ENCODE data around the gene NELFE.
"Not testable (repeated sequence)": the region's sequence is repeated elsewhere in the genome, so short reads cannot be mapped to it uniquely, and the experiment has no call there.

The NELFE gene

GRCh38 chr6:31948753-31949413 lies 9.9 kb downstream of the NELFE start:
- no peak for DNase-seq

GRCh38 chr6:31948306-31948705 lies 10.5 kb downstream of the NELFE start:
- no peak for DNase-seq

DNA sequence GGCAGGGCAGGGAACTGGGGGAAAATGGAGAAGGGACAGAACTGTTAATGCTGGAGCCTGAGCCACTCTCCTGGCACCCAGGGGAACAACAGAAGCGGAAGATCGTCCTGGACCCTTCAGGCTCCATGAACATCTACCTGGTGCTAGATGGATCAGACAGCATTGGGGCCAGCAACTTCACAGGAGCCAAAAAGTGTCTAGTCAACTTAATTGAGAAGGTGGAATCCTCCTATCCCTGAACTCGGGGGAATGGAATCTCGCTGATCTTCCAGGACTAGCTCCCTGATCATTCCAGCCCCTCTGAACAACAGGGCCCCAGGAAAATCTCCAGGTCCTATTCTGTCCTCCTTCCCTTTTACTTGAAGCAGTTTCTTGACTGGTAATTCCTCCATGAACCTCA lies 10.9 kb downstream of the NELFE start:
- no peak for DNase-seq

DNA sequence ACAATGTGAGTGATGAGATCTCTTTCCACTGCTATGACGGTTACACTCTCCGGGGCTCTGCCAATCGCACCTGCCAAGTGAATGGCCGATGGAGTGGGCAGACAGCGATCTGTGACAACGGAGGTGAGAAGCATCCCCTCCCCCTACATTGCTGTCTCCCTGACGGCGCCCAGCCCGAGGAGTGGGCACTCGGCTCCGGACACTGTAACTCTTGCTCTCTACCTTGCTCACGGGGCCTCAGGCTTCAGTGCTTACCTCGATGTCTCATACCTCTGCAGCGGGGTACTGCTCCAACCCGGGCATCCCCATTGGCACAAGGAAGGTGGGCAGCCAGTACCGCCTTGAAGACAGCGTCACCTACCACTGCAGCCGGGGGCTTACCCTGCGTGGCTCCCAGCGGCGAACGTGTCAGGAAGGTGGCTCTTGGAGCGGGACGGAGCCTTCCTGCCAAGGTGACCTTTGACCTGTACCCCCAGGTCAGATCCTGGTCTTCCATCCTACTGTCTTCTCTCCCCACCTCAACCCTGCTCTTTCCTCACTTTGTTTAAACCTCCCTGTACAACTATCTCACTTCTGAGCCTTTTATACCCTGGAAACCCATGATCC lies 11.6 kb downstream of the NELFE start:
- no peak for DNase-seq

GRCh38 chr6:31946370-31946885 lies 12.3 kb downstream of the NELFE start:
- no peak for DNase-seq

DNA sequence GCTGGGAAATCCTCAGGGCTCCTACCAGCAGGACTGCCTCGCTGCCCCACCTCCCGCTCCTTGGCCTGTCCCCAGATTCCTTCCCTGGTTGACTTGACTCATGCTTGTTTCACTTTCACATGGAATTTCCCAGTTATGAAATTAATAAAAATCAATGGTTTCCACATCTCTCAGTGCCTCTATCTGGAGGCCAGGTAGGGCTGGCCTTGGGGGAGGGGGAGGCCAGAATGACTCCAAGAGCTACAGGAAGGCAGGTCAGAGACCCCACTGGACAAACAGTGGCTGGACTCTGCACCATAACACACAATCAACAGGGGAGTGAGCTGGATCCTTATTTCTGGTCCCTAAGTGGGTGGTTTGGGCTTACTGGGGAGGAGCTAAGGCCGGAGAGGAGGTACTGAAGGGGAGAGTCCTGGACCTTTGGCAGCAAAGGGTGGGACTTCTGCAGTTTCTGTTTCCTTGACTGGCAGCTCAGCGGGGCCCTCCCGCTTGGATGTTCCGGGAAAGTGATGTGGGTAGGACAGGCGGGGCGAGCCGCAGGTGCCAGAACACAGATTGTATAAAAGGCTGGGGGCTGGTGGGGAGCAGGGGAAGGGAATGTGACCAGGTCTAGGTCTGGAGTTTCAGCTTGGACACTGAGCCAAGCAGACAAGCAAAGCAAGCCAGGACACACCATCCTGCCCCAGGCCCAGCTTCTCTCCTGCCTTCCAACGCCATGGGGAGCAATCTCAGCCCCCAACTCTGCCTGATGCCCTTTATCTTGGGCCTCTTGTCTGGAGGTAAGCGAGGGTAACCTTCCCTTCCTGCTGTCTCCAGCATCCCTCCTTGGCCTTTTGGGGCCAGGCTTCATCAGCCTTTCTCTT lies 13.0 kb downstream of the NELFE start, which contains the start of gene CFB:
TSS of gene CFB (plus strand) at position 589 of the 863 bp plus-strand sequence. CDS start at position 716, 127 bp downstream.
- no peak for DNase-seq

- DNase-seq: no peak
These were observed 13.6 kb downstream of the NELFE start for GRCh38 chr6:31945154-31945506.

DNA sequence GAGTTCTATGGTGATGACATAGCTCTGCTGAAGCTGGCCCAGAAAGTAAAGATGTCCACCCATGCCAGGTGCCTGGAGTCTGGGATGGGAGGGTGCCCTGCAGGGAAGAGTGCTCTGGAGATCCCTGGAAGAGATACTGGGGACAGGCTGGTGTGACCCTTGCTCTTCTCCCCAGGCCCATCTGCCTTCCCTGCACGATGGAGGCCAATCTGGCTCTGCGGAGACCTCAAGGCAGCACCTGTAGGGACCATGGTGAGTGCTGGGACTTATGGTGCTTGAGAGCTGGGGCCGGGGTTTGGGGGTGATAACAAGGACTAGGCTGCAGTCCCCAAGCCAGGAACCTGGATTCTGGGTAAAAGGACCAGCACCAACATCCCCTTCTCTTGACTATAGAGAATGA lies 15.0 kb downstream of the NELFE start:
- no peak for DNase-seq

DNA sequence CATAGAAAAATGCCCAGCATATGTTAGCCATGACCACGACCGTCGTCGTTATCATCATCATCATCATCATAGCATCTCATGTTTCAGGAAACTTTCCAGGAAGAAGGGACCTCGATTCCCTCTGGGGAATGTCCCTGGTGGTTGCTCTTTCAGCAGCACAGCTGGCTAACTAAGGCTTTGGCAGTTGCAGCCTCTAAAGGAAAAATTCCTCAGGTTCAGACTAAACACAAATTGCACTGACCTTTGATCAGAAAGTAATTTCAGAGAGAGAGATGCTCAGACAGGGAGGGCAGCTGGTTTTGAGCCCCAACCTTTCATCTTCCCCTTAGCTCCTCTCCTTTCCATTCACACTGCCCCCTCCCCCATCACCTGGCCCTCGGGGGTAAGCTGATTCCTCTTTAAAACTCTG lies 18.5 kb downstream of the NELFE start:
- DNase-seq: no peak

DNA sequence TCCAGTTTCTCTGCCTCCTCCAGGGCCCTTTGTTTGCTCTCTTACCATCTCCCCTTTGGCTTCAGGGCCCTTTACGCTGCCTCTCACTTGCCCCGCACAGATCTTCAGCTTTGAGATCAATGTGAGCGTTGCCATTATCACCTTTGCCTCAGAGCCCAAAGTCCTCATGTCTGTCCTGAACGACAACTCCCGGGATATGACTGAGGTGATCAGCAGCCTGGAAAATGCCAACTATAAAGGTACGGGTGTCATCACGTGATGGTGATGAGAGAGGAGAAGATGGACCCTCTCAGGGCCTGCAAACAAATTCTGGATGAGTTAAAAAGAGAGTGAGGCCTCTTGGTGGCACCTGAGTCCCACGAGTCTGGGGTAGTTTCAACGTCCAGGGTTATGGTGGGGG lies 22.9 kb downstream of the NELFE start:
- DNase-seq: no peak

DNA sequence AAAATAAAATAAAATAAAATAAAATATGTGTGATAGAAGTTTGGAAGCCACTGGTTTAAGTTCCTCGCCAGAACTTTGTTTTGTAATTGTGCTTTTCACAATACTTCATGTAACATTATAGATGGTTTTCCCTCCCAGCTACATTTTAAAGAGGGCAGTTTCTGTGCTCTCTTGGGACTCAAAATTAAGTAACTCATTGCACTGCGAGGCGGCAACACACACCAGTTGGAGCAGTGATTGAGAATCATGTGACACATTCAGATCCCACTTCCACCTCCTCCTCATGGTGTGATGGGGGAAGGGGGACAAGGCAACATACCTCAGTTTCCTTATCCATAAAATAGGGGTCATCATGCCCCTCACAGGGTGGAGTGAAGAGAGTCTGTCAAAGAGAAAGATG lies 23.8 kb downstream of the NELFE start:
- DNase-seq: no peak

GRCh38 chr6:31933537-31933936 lies 25.2 kb downstream of the NELFE start:
- DNase-seq: no peak

- not testable (repeated sequence) for DNase-seq
These were observed 26.6 kb downstream of the NELFE start for GRCh38 chr6:31932137-31932536.

DNA sequence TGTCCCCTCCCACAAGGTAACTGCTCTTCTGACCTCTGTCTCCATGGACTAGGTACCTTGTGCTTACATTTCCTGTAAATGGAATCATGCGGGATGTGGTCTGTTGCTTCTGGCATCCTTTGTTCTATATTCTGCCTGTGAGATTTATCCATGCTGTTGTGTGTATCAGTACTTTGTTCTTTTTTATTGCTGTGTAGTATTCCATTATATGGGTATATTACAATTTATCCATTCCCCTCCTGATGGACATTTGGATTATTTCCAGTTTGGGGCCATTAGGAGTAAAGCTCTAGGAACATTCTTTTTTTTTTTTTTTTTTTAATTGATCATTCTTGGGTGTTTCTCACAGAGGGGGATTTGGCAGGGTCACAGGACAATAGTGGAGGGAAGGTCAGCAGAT lies 27.8 kb downstream of the NELFE start:
- DNase-seq: no peak

GRCh38 chr6:31928672-31928939 lies 30.2 kb downstream of the NELFE start:
- no peak for DNase-seq

GRCh38 chr6:31927863-31928671 lies 30.7 kb downstream of the NELFE start:
- no peak for DNase-seq

GRCh38 chr6:31927242-31927862 lies 31.4 kb downstream of the NELFE start, which contains the start of gene C2:
C2 (plus strand) TSS chr6:31927717; CDS start chr6:31927753, 36 bp downstream.
- no peak for DNase-seq

DNA sequence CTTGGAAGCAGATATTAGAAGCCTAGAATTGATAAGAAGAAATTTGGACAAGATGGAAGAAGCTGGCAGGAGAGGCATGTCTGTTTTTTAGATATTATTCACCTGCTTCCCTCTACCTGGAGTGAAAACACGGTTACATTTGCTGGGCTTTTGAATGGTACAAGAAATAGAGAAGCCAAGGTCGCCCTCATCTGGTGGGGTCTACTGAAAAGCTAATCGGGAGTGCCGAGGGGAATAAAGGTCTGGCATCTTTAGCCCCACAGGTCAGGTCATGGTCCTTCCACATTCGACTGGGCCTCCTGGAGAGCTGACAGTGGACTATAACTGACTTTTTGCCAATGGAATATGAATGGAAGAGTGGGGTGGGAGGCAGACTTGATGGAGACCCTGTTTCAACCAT lies 35.8 kb downstream of the NELFE start:
- DNase-seq: no peak

DNA sequence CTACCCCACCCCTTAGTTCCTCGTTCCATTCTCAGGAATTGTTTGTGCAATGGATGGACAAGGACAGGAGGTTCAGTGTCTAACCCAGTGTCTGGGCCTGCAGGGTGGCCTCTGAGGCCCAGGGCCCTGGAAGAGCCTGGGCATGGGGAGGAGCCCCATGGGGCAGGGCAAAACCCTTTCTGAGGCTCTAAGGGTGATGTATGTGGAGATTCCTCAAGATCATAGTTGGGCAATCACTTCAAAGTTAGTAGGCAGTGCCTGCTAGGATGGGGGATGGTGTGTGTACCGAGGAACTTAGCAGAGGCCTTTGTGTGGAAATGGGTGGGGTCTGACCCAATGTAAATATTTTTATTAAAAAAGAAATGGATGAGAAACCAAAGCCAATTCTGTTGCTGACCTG lies 38.0 kb downstream of the NELFE start:
- DNase-seq: no peak

- DNase-seq: no peak
These were observed 39.0 kb downstream of the NELFE start for GRCh38 chr6:31919624-31920303.

DNA sequence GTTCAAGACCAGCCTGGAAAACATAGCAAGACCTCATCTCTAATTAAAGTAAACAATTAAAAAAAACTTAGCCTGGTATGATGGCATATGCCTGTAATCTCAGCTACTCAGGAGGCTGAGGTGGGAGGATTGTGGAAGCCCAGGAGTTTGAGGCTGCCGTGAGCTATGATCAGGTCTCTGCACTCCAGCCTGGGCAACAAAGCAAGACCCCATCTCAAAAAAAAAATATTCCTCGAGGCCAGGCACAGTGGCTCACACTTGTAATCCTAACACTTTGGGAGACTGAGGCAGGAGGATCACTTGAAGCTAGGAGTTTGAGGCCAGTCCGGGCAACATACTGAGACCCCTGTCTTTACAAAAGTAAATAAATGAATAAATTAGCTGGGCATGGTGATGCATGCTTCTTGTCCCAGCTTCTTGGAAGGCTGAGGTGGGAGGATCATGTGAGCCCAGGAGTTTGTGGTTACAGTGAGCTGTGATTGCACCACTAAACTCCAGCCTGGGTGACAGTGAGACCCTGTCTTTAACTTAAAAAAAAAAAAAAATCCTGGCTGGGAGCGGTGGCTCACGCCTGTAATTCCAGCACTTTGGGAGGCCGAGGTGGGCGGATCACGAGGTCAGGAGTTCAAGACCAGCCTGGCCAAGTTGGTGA lies 40.6 kb downstream of the NELFE start:
- DNase-seq: no peak

Data from cerebellar nuclear complex (tissue), 1 donor.